Eye (tissue), 1 donor: ENCODE results near the gene BORCS8.

ENCODE experiments used
- DNase-seq: peaks from one replicate; pipeline ENCODE4 v3.0.0-alpha.2; 2015

The BORCS8 gene

GRCh38 chr19:19213426-19214158 is 21.6 kb upstream of the BORCS8 start:
- peak; percentile 45 for DNase-seq

- DNase-seq, result no peak
Observed at GRCh38 chr19:19212916-19213315, 21.0 kb upstream of the BORCS8 start.

- peak; percentile 62 for DNase-seq
Observed at GRCh38 chr19:19211499-19212420, 19.8 kb upstream of the BORCS8 start, which contains the start of gene NCAN. Gene NCAN, plus strand, starts transcription at chr19:19211958. Its CDS starts 4,996 bp downstream, at chr19:19216954.

- no peak for DNase-seq
Observed at GRCh38 chr19:19209372-19209771, 17.4 kb upstream of the BORCS8 start.

- no peak for DNase-seq
Observed at GRCh38 chr19:19207637-19208572, 16.0 kb upstream of the BORCS8 start.

- no peak for DNase-seq
Observed at GRCh38 chr19:19206938-19207337, 15.0 kb upstream of the BORCS8 start.

GRCh38 chr19:19205416-19206410 is 13.8 kb upstream of the BORCS8 start:
- DNase-seq, result no peak

GRCh38 chr19:19204181-19204580 is 12.2 kb upstream of the BORCS8 start:
- DNase-seq, result no peak

- peak; percentile 95 for DNase-seq
Observed at GRCh38 chr19:19203012-19203856, 11.3 kb upstream of the BORCS8 start, which contains the start of gene NR2C2AP. Gene NR2C2AP, minus strand, starts transcription at chr19:19203414. Its CDS starts 354 bp downstream, at chr19:19203060.

GRCh38 chr19:19202707-19203011 is 10.7 kb upstream of the BORCS8 start:
- no peak for DNase-seq

GRCh38 chr19:19201697-19202630 is 10.0 kb upstream of the BORCS8 start:
- no peak for DNase-seq

- no peak for DNase-seq
Observed at GRCh38 chr19:19193926-19194325, 2.0 kb upstream of the BORCS8 start.

- no peak for DNase-seq
Observed at GRCh38 chr19:19192910-19193423, 1.0 kb upstream of the BORCS8 start.

- DNase-seq, result no peak
Observed at GRCh38 chr19:19191768-19192077, 229 bp downstream of the BORCS8 start.

GRCh38 chr19:19186742-19187141 is 5.2 kb downstream of the BORCS8 start:
- DNase-seq, result no peak

GRCh38 chr19:19185853-19186740 is 5.9 kb downstream of the BORCS8 start:
- peak; percentile 47 for DNase-seq

- no peak for DNase-seq
Observed at GRCh38 chr19:19181488-19181998, 10.4 kb downstream of the BORCS8 start.
